ENCODE results near the gene CBARP. TPM values are rescaled to one million over a fixed set of nuclear protein-coding genes. Genes with fewer than 3 reads are reported as not detected.
A peak's percentile ranks its signal among the peaks of the same experiment; 100 is the strongest.

The CBARP gene
- total and polyA plus RNA-seq, 2 donors (not counting 1 experiment from before 2014, with no cell fraction given): 0.31 to 1.5 TPM

- TF ChIP-seq EZH2 (IDR thresholded peaks at IDR 0.05; ENCODE audit: low read length, missing control alignments): no peak
- peaks cover 26% of the 10 kb centered on the region for H3K4me1 ChIP-seq (ENCODE audit: control insufficient read depth, extremely low read depth, insufficient read depth, low read length)
- DNase-seq (ENCODE audit: low read depth in 2 of 2): no peak
- H2AFZ ChIP-seq (ENCODE audit: low read length): no peak overlapping the region
- H3K9me3 ChIP-seq (ENCODE audit: control insufficient read depth, insufficient read depth, low read depth, low read length): no peaks in the 10 kb centered on the region
- H3K79me2 ChIP-seq (ENCODE audit: control insufficient read depth, insufficient read depth, low read length): peaks cover 58% of the 10 kb centered on the region
- peaks cover 15% of the 10 kb centered on the region for H3K36me3 ChIP-seq (ENCODE audit: control insufficient read depth, insufficient read depth, low read length)
- no peaks in the 10 kb centered on the region for H3K27me3 ChIP-seq (ENCODE audit: control insufficient read depth, insufficient read depth, low read length)
- H3K9ac ChIP-seq (ENCODE audit: insufficient read depth, low read length): no peak overlapping the region
- H3K4me2 ChIP-seq (ENCODE audit: extremely low read depth, insufficient read depth, low read length): no peak overlapping the region
- no peaks in the 10 kb centered on the region for H4K20me1 ChIP-seq (ENCODE audit: control insufficient read depth, extremely low read depth, insufficient read depth, low read length)
- H3K4me3 ChIP-seq (replicated peaks in 1 of 4; ENCODE audit: control extremely low read depth in 1 of 4, insufficient read depth in 1 of 4, low read depth in 3 of 4, low read length in 4 of 4): no peak overlapping the region
- H3K27ac ChIP-seq (ENCODE audit: insufficient read depth, low read length): no peak overlapping the region
These were observed 21.0 kb downstream of the CBARP start for GRCh38 chr19:1216756-1217155.

GRCh38 chr19:1214862-1215731 lies 22.7 kb downstream of the CBARP start:
- Histone ChIP-seq H3K4me1 (ENCODE audit: control insufficient read depth, extremely low read depth, insufficient read depth, low read length) (peaks cover 24% of the 10 kb centered on the region), H3K4me2 (ENCODE audit: extremely low read depth, insufficient read depth, low read length) (peak overlapping the region; percentile 45)

GRCh38 chr19:1214299-1214861 lies 23.4 kb downstream of the CBARP start:
- Histone ChIP-seq H3K4me1 (ENCODE audit: control insufficient read depth, extremely low read depth, insufficient read depth, low read length) (peaks cover 24% of the 10 kb centered on the region), H3K9ac (ENCODE audit: insufficient read depth, low read length) (peak overlapping the region; percentile 27), H2AFZ (ENCODE audit: low read length) (no peak overlapping the region), H3K36me3 (ENCODE audit: control insufficient read depth, insufficient read depth, low read length) (peaks cover 11% of the 10 kb centered on the region), H3K4me3 (replicated peaks in 1 of 4; ENCODE audit: control extremely low read depth in 1 of 4, insufficient read depth in 1 of 4, low read depth in 3 of 4, low read length in 4 of 4) (no peak overlapping the region), H3K9me3 (ENCODE audit: control insufficient read depth, insufficient read depth, low read depth, low read length) (no peaks in the 10 kb centered on the region), H3K27ac (ENCODE audit: insufficient read depth, low read length) (peak overlapping the region; percentile 57), H3K4me2 (ENCODE audit: extremely low read depth, insufficient read depth, low read length) (peak overlapping the region; percentile 45), H3K79me2 (ENCODE audit: control insufficient read depth, insufficient read depth, low read length) (peaks cover 80% of the 10 kb centered on the region), H4K20me1 (ENCODE audit: control insufficient read depth, extremely low read depth, insufficient read depth, low read length) (no peaks in the 10 kb centered on the region), H3K27me3 (ENCODE audit: control insufficient read depth, insufficient read depth, low read length) (no peaks in the 10 kb centered on the region)
- no peak for DNase-seq (ENCODE audit: low read depth in 2 of 2)
- no peak for TF ChIP-seq CTCF (conservative IDR thresholded peaks at IDR 0.05 in 1 of 2, IDR thresholded peaks at IDR 0.05 in 1 of 2; ENCODE audit: low read depth in 1 of 2, low read length in 2 of 2)
- no peak for TF ChIP-seq EZH2 (IDR thresholded peaks at IDR 0.05; ENCODE audit: low read length, missing control alignments)

More at GRCh38 chr19:1214862-1215731, 22.7 kb downstream of the CBARP start:
- no peak for TF ChIP-seq EZH2 (IDR thresholded peaks at IDR 0.05; ENCODE audit: low read length, missing control alignments)
- TF ChIP-seq CTCF (conservative IDR thresholded peaks at IDR 0.05 in 1 of 2, IDR thresholded peaks at IDR 0.05 in 1 of 2; ENCODE audit: low read depth in 1 of 2, low read length in 2 of 2): peak in 1 of 2 donors; percentile 3
- Histone ChIP-seq H2AFZ (ENCODE audit: low read length) (no peak overlapping the region), H3K79me2 (ENCODE audit: control insufficient read depth, insufficient read depth, low read length) (peaks cover 74% of the 10 kb centered on the region), H3K27me3 (ENCODE audit: control insufficient read depth, insufficient read depth, low read length) (no peaks in the 10 kb centered on the region), H4K20me1 (ENCODE audit: control insufficient read depth, extremely low read depth, insufficient read depth, low read length) (no peaks in the 10 kb centered on the region), H3K9ac (ENCODE audit: insufficient read depth, low read length) (peak overlapping the region; percentile 27), H3K4me3 (replicated peaks in 1 of 4; ENCODE audit: control extremely low read depth in 1 of 4, insufficient read depth in 1 of 4, low read depth in 3 of 4, low read length in 4 of 4) (peak overlapping the region in 1 of 4 experiments; percentile 4), H3K36me3 (ENCODE audit: control insufficient read depth, insufficient read depth, low read length) (peaks cover 8% of the 10 kb centered on the region), H3K27ac (ENCODE audit: insufficient read depth, low read length) (peak overlapping the region; percentile 57), H3K9me3 (ENCODE audit: control insufficient read depth, insufficient read depth, low read depth, low read length) (no peaks in the 10 kb centered on the region)
- peak in 1 of 2 donors; percentile 52 for DNase-seq (ENCODE audit: low read depth in 2 of 2)
